Neural crest cell (in vitro differentiated cells): Measurements from ENCODE around the gene ENPEP. TPM values are rescaled to one million over a fixed set of nuclear protein-coding genes. Genes with fewer than 3 reads are reported as not detected.

Source experiments
- DNase-seq: peaks from one replicate; pipeline ENCODE4 v3.0.0; 2021; ENCODE audit warnings: low read depth, mixed read lengths, low spot score
- H3K27ac Mint-ChIP-seq: one replicate; pipeline ENCODE4 v1.8.0; 2021; ENCODE audit warnings: mild to moderate bottlenecking, mixed read lengths; ENCODE audit not compliant: unreplicated experiment
- H3K27me3 Mint-ChIP-seq: 2 replicates; pipeline ENCODE4 v1.8.0; 2021; ENCODE audit warnings: low read depth, mild to moderate bottlenecking, mixed read lengths
- H3K36me3 Mint-ChIP-seq: 2 replicates; pipeline ENCODE4 v1.8.0; 2021; ENCODE audit warnings: low read depth, mild to moderate bottlenecking, mixed read lengths
- H3K4me1 Mint-ChIP-seq: 2 replicates; pipeline ENCODE4 v1.8.0; 2021; ENCODE audit warnings: mixed read lengths
- H3K4me3 Mint-ChIP-seq: one replicate; pipeline ENCODE4 v1.8.0; 2021; ENCODE audit warnings: mild to moderate bottlenecking, mixed read lengths
- H3K9me3 Mint-ChIP-seq: 2 replicates; pipeline ENCODE4 v1.8.0; 2021; ENCODE audit warnings: mixed read lengths
- CTCF ChIP-seq: fragments of 200-600 bp; sonication (generic); conservative IDR thresholded peaks from 2 replicates; pipeline ENCODE4 v1.5.0; 2021; ENCODE audit warnings: antibody characterized with exemption, mild to moderate bottlenecking
- total RNA-seq: library from RNA; stranded (reverse); gene quantifications from 2 replicates; pipeline ENCODE4 v1.2.1, GENCODE V29; 2021

Gene ENPEP
- total RNA-seq, 1 donor from 2014 or later = 7.3 TPM

DNA sequence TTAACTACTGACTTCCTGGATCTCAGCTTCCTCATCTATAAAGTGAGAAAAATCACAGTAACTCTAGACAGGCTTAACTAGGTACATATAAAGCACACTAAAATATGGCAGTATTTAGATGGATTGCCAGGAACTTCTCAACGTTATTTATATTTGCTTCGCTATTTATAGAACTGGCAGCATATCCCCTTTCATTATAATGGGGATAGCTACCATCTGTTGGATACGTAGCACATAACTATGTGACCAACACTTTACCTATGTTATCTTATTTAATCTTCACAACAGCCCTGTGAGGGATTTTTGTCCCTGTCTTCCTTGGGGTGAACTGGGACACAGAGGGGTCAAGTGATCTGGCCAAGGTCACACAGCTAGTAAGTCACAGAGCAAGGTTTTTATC, 64.6 kb downstream of the ENPEP start:
- Mint-ChIP-seq H3K4me1 (no peaks in the 10 kb centered on the region), H3K27me3 (no peaks in the 10 kb centered on the region), H3K9me3 (peaks cover 12% of the 10 kb centered on the region), H3K36me3 (peaks cover 10% of the 10 kb centered on the region), H3K4me3 (no peak overlapping the region), H3K27ac (no peak overlapping the region)
- no peak for DNase-seq
- TF ChIP-seq CTCF = no peak

- DNase-seq = no peak
- H3K36me3 Mint-ChIP-seq = peaks cover 13% of the 10 kb centered on the region
- no peaks in the 10 kb centered on the region for H3K4me1 Mint-ChIP-seq
- no peaks in the 10 kb centered on the region for H3K27me3 Mint-ChIP-seq
- no peak for TF ChIP-seq CTCF
- no peak overlapping the region for H3K4me3 Mint-ChIP-seq
- H3K9me3 Mint-ChIP-seq = peaks cover 12% of the 10 kb centered on the region
- H3K27ac Mint-ChIP-seq = no peak overlapping the region
Observed at GRCh38 chr4:110540982-110541451, 65.1 kb downstream of the ENPEP start.

GRCh38 chr4:110543577-110543976, 67.6 kb downstream of the ENPEP start:
- H3K36me3 Mint-ChIP-seq = peaks cover 9% of the 10 kb centered on the region
- no peak for TF ChIP-seq CTCF
- H3K4me1 Mint-ChIP-seq = no peaks in the 10 kb centered on the region
- DNase-seq = no peak
- no peaks in the 10 kb centered on the region for H3K27me3 Mint-ChIP-seq
- H3K27ac Mint-ChIP-seq = no peak overlapping the region
- peaks cover 4% of the 10 kb centered on the region for H3K9me3 Mint-ChIP-seq
- H3K4me3 Mint-ChIP-seq = no peak overlapping the region

DNA sequence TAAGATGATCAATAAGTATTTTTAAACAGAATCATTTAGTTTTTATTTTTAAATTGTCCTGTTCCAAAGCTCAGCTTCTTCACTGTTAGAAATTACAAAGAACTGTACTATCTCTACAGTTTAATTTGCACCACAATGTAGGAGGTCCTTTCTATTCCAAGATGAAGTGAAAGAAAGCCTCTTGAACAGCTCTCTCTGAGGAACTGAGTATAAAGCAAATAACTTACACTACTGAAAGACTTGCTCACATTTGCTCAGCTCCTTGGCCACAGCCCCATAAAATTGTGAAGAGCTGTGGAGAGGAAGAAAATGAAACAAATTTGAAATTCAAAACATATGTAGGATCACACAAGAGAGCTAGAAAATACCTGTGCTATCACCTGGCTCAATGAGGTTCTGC, 68.6 kb downstream of the ENPEP start:
- Mint-ChIP-seq H3K27ac (no peak overlapping the region), H3K4me3 (no peak overlapping the region), H3K36me3 (peaks cover 9% of the 10 kb centered on the region), H3K4me1 (no peaks in the 10 kb centered on the region), H3K9me3 (peaks cover 3% of the 10 kb centered on the region), H3K27me3 (no peaks in the 10 kb centered on the region)
- TF ChIP-seq CTCF = no peak
- DNase-seq = no peak

DNA sequence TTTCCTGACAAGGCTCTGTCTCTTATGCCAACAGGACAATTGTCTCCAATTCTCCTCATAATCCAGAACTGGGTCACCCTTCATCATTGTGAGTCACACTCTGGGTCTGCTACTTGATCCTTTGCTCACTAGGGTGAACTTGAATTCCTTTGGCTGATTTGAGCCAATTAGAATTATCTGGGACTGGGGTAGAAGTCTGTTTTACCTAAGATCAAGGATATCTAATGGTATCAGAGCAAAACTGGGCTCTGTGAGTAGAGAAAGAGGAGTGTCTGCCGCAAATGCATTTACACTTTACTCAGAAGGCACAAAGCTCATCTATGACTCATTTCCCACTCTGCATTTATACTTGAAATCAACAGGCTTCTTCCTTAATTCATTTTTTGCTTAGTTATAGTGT, 74.3 kb downstream of the ENPEP start:
- H3K36me3 Mint-ChIP-seq = peaks cover 10% of the 10 kb centered on the region

More for the DNA sequence above, 74.3 kb downstream of the ENPEP start:
- H3K4me3 Mint-ChIP-seq = no peak overlapping the region
- no peaks in the 10 kb centered on the region for H3K27me3 Mint-ChIP-seq
- no peak for TF ChIP-seq CTCF
- no peak for DNase-seq
- no peak overlapping the region for H3K27ac Mint-ChIP-seq
- H3K9me3 Mint-ChIP-seq = no peaks in the 10 kb centered on the region
- no peaks in the 10 kb centered on the region for H3K4me1 Mint-ChIP-seq
